HG03571 (cell line): ENCODE measurements around the gene CSNK1G3.
A peak's percentile ranks its signal among the peaks of the same experiment; 100 is the strongest.

Source experiments
- ATAC-seq: cut with Tn5 transposase; IDR thresholded peaks from one replicate; pipeline ENCODE4 v1.9.1; 2021; ENCODE audit not compliant: unreplicated experiment

CSNK1G3 gene

GRCh38 chr5:123512611-123513461, 859 bp downstream of the CSNK1G3 start:
- ATAC-seq, result peak; percentile 33

GRCh38 chr5:123514615-123515355, 2.8 kb downstream of the CSNK1G3 start:
- no peak for ATAC-seq

- no peak for ATAC-seq
These were observed 3.9 kb downstream of the CSNK1G3 start for GRCh38 chr5:123515904-123516303.

- no peak for ATAC-seq
These were observed 5.5 kb downstream of the CSNK1G3 start for GRCh38 chr5:123517476-123517875.

GRCh38 chr5:123518111-123518510, 6.1 kb downstream of the CSNK1G3 start:
- ATAC-seq, result no peak

- peak; percentile 56 for ATAC-seq
These were observed 8.8 kb downstream of the CSNK1G3 start for GRCh38 chr5:123520677-123521247.

GRCh38 chr5:123524146-123524545, 12.2 kb downstream of the CSNK1G3 start:
- no peak for ATAC-seq

- ATAC-seq, result no peak
These were observed 15.2 kb downstream of the CSNK1G3 start for GRCh38 chr5:123527190-123527589.

- ATAC-seq, result no peak
These were observed 16.1 kb downstream of the CSNK1G3 start for GRCh38 chr5:123528065-123528464.

GRCh38 chr5:123528878-123529277, 16.9 kb downstream of the CSNK1G3 start:
- no peak for ATAC-seq

- no peak for ATAC-seq
These were observed 18.8 kb downstream of the CSNK1G3 start for GRCh38 chr5:123530728-123531127.

- no peak for ATAC-seq
These were observed 23.7 kb downstream of the CSNK1G3 start for GRCh38 chr5:123535648-123536047.

GRCh38 chr5:123537256-123537655, 25.3 kb downstream of the CSNK1G3 start:
- ATAC-seq, result no peak

- ATAC-seq, result no peak
These were observed 25.9 kb downstream of the CSNK1G3 start for GRCh38 chr5:123537845-123538244.

- no peak for ATAC-seq
These were observed 26.9 kb downstream of the CSNK1G3 start for GRCh38 chr5:123538670-123539459.

GRCh38 chr5:123540534-123540933, 28.6 kb downstream of the CSNK1G3 start:
- ATAC-seq, result no peak

- no peak for ATAC-seq
These were observed 31.5 kb downstream of the CSNK1G3 start for GRCh38 chr5:123543438-123543837.

- no peak for ATAC-seq
These were observed 33.5 kb downstream of the CSNK1G3 start for GRCh38 chr5:123545506-123545905.

- ATAC-seq, result no peak
These were observed 34.7 kb downstream of the CSNK1G3 start for GRCh38 chr5:123546657-123547056.

- peak; percentile 99 for ATAC-seq
These were observed 37.4 kb downstream of the CSNK1G3 start for GRCh38 chr5:123549256-123549904.

- no peak for ATAC-seq
These were observed 42.6 kb downstream of the CSNK1G3 start for GRCh38 chr5:123554601-123555000.
